Myocyte (in vitro differentiated cells): ENCODE measurements around the gene CAPN7. TPM values are rescaled to one million over a fixed set of nuclear protein-coding genes. Genes with fewer than 3 reads are reported as not detected.

ENCODE experiments used
- DNase-seq: peaks from one replicate; pipeline ENCODE4 v3.0.0-alpha.2; 2012; ENCODE audit warnings: low read depth
- total RNA-seq: library from RNA; depleted of rRNA; stranded (reverse); fragments of >200 nt; gene quantifications from 2 replicates; pipeline ENCODE4 v1.2.3, GENCODE V29; 2014

CAPN7 gene
- total RNA-seq, 1 donor from 2014 or later = 42.2 TPM

GRCh38 chr3:15243822-15244482 lies 37.9 kb downstream of the CAPN7 start:
- DNase-seq = no peak

GRCh38 chr3:15246186-15246585 lies 40.1 kb downstream of the CAPN7 start:
- no peak for DNase-seq

GRCh38 chr3:15253023-15253697 lies 47.1 kb downstream of the CAPN7 start:
- no peak for DNase-seq

- no peak for DNase-seq
Observed at GRCh38 chr3:15255215-15255614, 49.2 kb downstream of the CAPN7 start.

- DNase-seq = peak; percentile 97
Observed at GRCh38 chr3:15256861-15257341, 50.9 kb downstream of the CAPN7 start.

- DNase-seq = no peak
Observed at GRCh38 chr3:15258720-15259119, 52.7 kb downstream of the CAPN7 start.

GRCh38 chr3:15260531-15260930 lies 54.5 kb downstream of the CAPN7 start:
- no peak for DNase-seq

GRCh38 chr3:15261274-15261673 lies 55.2 kb downstream of the CAPN7 start:
- no peak for DNase-seq

- DNase-seq = no peak
Observed at GRCh38 chr3:15262021-15262420, 56.0 kb downstream of the CAPN7 start.

GRCh38 chr3:15263120-15263519 lies 57.1 kb downstream of the CAPN7 start:
- DNase-seq = no peak

GRCh38 chr3:15263926-15264325 lies 57.9 kb downstream of the CAPN7 start:
- no peak for DNase-seq

- no peak for DNase-seq
Observed at GRCh38 chr3:15264486-15264885, 58.4 kb downstream of the CAPN7 start.

- DNase-seq = no peak
Observed at GRCh38 chr3:15265655-15266509, 59.8 kb downstream of the CAPN7 start.

- DNase-seq = no peak
Observed at GRCh38 chr3:15266510-15267376, 60.7 kb downstream of the CAPN7 start.

- DNase-seq = no peak
Observed at GRCh38 chr3:15267502-15267901, 61.5 kb downstream of the CAPN7 start.

- DNase-seq = peak; percentile 91
Observed at GRCh38 chr3:15268033-15268631, 62.1 kb downstream of the CAPN7 start.

GRCh38 chr3:15269091-15269989 lies 63.3 kb downstream of the CAPN7 start:
- DNase-seq = peak; percentile 94

GRCh38 chr3:15271030-15271429 lies 65.0 kb downstream of the CAPN7 start:
- DNase-seq = no peak

GRCh38 chr3:15271785-15272381 lies 65.8 kb downstream of the CAPN7 start:
- no peak for DNase-seq
